Gastrocnemius medialis (tissue), 4 donors: Measurements from ENCODE around the gene AMIGO3.
"Not testable (repeated sequence)": the region's sequence is repeated elsewhere in the genome, so short reads cannot be mapped to it uniquely, and the experiment has no call there.

ENCODE experiments used
- CTCF ChIP-seq, 5 experiments: fragments of 450-650 bp in 3 of 5; fragments of 200-600 bp in 2 of 5; sonication (generic) in 2 of 5; IDR thresholded peaks in 4 of 5; conservative IDR thresholded peaks in 1 of 5; 1 replicate in 4 of 5; 2 replicates in 1 of 5; pipeline ENCODE4 v1.5.1; 2016 to 2019; ENCODE audit warnings: antibody characterized with exemption in 5 of 5, mild to moderate bottlenecking in 3 of 5, moderate library complexity in 3 of 5
- POLR2A ChIP-seq, 2 donors: fragments of 450-650 bp; IDR thresholded peaks; one replicate each; pipeline ENCODE4 v1.6.1; 2017; ENCODE audit warnings: antibody characterized with exemption in 2 of 2, mild to moderate bottlenecking in 2 of 2, moderate library complexity in 2 of 2

GRCh38 chr3:49684453-49684852 lies 35.0 kb downstream of the AMIGO3 start:
- TF ChIP-seq POLR2A (IDR thresholded peaks at IDR 0.05); CTCF (IDR thresholded peaks at IDR 0.05 in 4 of 5, conservative IDR thresholded peaks at IDR 0.05 in 1 of 5): not testable (repeated sequence)
